Mesodermal cell (in vitro differentiated cells): ENCODE data around the gene SRPRA.
A peak's percentile ranks its signal among the peaks of the same experiment; 100 is the strongest.

Experiments used
- H3K27ac ChIP-seq: 2 replicates; pipeline ENCODE4 v1.7.0; 2013; ENCODE audit warnings: mild to moderate bottlenecking, low read depth, low read length, moderate library complexity; ENCODE audit not compliant: severe bottlenecking
- H3K36me3 ChIP-seq: 2 replicates; pipeline ENCODE4 v1.7.1; 2013; ENCODE audit warnings: mild to moderate bottlenecking, low read length, moderate library complexity; ENCODE audit not compliant: control insufficient read depth, insufficient read depth
- H3K4me1 ChIP-seq: one replicate; pipeline ENCODE4 v1.7.1; 2013; ENCODE audit warnings: mild to moderate bottlenecking, low read length; ENCODE audit not compliant: insufficient read depth, control insufficient read depth, poor library complexity, severe bottlenecking
- H3K4me3 ChIP-seq: 2 replicates; pipeline ENCODE4 v1.7.0; 2013; ENCODE audit warnings: low read length, control low read depth, mild to moderate bottlenecking; ENCODE audit not compliant: insufficient read depth, poor library complexity, severe bottlenecking; ENCODE audit errors: extremely low read depth
- H3K9me3 ChIP-seq: 2 replicates; pipeline ENCODE4 v1.7.1; 2013; ENCODE audit warnings: mild to moderate bottlenecking, low read length, moderate library complexity; ENCODE audit not compliant: control insufficient read depth
- WGBS, 2 experiments: methylation state at CpG; one replicate each; pipeline ENCODE4 v1.1.5; 2013; ENCODE audit warnings: missing lambda C conversion rate in 2 of 2; ENCODE audit not compliant: insufficient coverage in 2 of 2; 5-methylcytosine and 5-hydroxymethylcytosine counted together

SRPRA gene

GRCh38 chr11:126282736-126283591, 14.3 kb upstream of the SRPRA start, which contains the start of gene TIRAP:
Gene TIRAP, plus strand, starts transcription at chr11:126283093. Its CDS starts 7,802 bp downstream, at chr11:126290895.
- peaks cover 8% of the 10 kb centered on the region for H3K36me3 ChIP-seq
- peak within 1 kb of the TSS; percentile 24 for H3K27ac ChIP-seq
- H3K4me3 ChIP-seq = peak within 1 kb of the TSS; percentile 52
- no peaks in the 10 kb centered on the region for H3K4me1 ChIP-seq
- no peaks in the 10 kb centered on the region for H3K9me3 ChIP-seq
- 1% methylated on average over 49 to 70 of the region's 82 CpGs for WGBS, 2 experiments

- WGBS, 2 experiments = 22 to 36% methylated on average over 11 of the region's 15 CpGs
- H3K4me3 ChIP-seq = peak overlapping the region; percentile 52
- no peak overlapping the region for H3K27ac ChIP-seq
- H3K9me3 ChIP-seq = no peaks in the 10 kb centered on the region
- peaks cover 14% of the 10 kb centered on the region for H3K36me3 ChIP-seq
- no peaks in the 10 kb centered on the region for H3K4me1 ChIP-seq
Observed at GRCh38 chr11:126282361-126282735, 13.7 kb upstream of the SRPRA start.

- Histone ChIP-seq H3K4me1 (no peaks in the 10 kb centered on the region), H3K4me3 (no peak overlapping the region), H3K9me3 (no peaks in the 10 kb centered on the region), H3K36me3 (peaks cover 20% of the 10 kb centered on the region), H3K27ac (no peak overlapping the region)
- WGBS, 2 experiments = 97 to 98% methylated on average over 4 to 7 of the region's 10 CpGs
Observed at GRCh38 chr11:126281666-126282175, 13.0 kb upstream of the SRPRA start.

GRCh38 chr11:126281245-126281644, 12.6 kb upstream of the SRPRA start:
- Histone ChIP-seq H3K4me3 (no peak overlapping the region), H3K9me3 (no peaks in the 10 kb centered on the region), H3K27ac (no peak overlapping the region), H3K36me3 (peaks cover 20% of the 10 kb centered on the region), H3K4me1 (no peaks in the 10 kb centered on the region)
- 91 to 93% methylated on average over 4 to 6 of the region's 6 CpGs for WGBS, 2 experiments

- Histone ChIP-seq H3K27ac (no peak overlapping the region), H3K9me3 (no peaks in the 10 kb centered on the region), H3K36me3 (peaks cover 27% of the 10 kb centered on the region), H3K4me3 (no peak overlapping the region), H3K4me1 (no peaks in the 10 kb centered on the region)
- WGBS, 2 experiments = 87% methylated on average over 4 to 5 of the region's 5 CpGs
Observed at GRCh38 chr11:126280595-126280994, 11.9 kb upstream of the SRPRA start.

- Histone ChIP-seq H3K9me3 (no peaks in the 10 kb centered on the region), H3K27ac (no peak overlapping the region), H3K36me3 (peaks cover 41% of the 10 kb centered on the region), H3K4me3 (no peak overlapping the region), H3K4me1 (no peaks in the 10 kb centered on the region)
- WGBS, 2 experiments = 85 to 94% methylated on average over 6 to 8 of the region's 8 CpGs
Observed at GRCh38 chr11:126279191-126279590, 10.5 kb upstream of the SRPRA start.

GRCh38 chr11:126277780-126278179, 9.1 kb upstream of the SRPRA start:
- no peaks in the 10 kb centered on the region for H3K4me1 ChIP-seq
- H3K4me3 ChIP-seq = no peak overlapping the region
- H3K27ac ChIP-seq = no peak overlapping the region
- peaks cover 55% of the 10 kb centered on the region for H3K36me3 ChIP-seq
- H3K9me3 ChIP-seq = no peaks in the 10 kb centered on the region
- 93 to 97% methylated on average over 3 to 4 of the region's 4 CpGs for WGBS, 2 experiments

- peaks cover 56% of the 10 kb centered on the region for H3K36me3 ChIP-seq
- no peak overlapping the region for H3K27ac ChIP-seq
- no peaks in the 10 kb centered on the region for H3K9me3 ChIP-seq
- H3K4me1 ChIP-seq = no peaks in the 10 kb centered on the region
- 93 to 99% methylated on average over 11 of the region's 11 CpGs for WGBS, 2 experiments
- H3K4me3 ChIP-seq = no peak overlapping the region
Observed at GRCh38 chr11:126277322-126277721, 8.6 kb upstream of the SRPRA start.

GRCh38 chr11:126268361-126268707, 361 bp downstream of the SRPRA start:
- no peaks in the 10 kb centered on the region for H3K9me3 ChIP-seq
- peak overlapping the region; percentile 93 for H3K4me3 ChIP-seq
- H3K36me3 ChIP-seq = peaks cover 55% of the 10 kb centered on the region
- H3K27ac ChIP-seq = peak overlapping the region; percentile 95
- 0 to 1% methylated on average over 17 to 22 of the region's 23 CpGs for WGBS, 2 experiments
- peaks cover 7% of the 10 kb centered on the region for H3K4me1 ChIP-seq

GRCh38 chr11:126267650-126268049, 1.0 kb downstream of the SRPRA start:
- Histone ChIP-seq H3K27ac (peak overlapping the region; percentile 8), H3K36me3 (peaks cover 55% of the 10 kb centered on the region), H3K4me1 (peaks cover 7% of the 10 kb centered on the region), H3K9me3 (no peaks in the 10 kb centered on the region), H3K4me3 (peak overlapping the region; percentile 93)
- WGBS, 2 experiments = 90 to 95% methylated on average over 4 to 5 of the region's 6 CpGs

GRCh38 chr11:126265811-126266210, 2.9 kb downstream of the SRPRA start:
- Histone ChIP-seq H3K36me3 (peaks cover 68% of the 10 kb centered on the region), H3K4me3 (no peak overlapping the region)
- WGBS, 2 experiments = 91 to 96% methylated on average over 7 to 8 of the region's 8 CpGs

More at GRCh38 chr11:126265811-126266210, 2.9 kb downstream of the SRPRA start:
- Histone ChIP-seq H3K9me3 (no peaks in the 10 kb centered on the region), H3K4me1 (peaks cover 7% of the 10 kb centered on the region), H3K27ac (no peak overlapping the region)
